A549 treated with AZD9567 at 1 μM for 4 hours (cell line): ENCODE results near the gene RASL10B. TPM values are rescaled to one million over a fixed set of nuclear protein-coding genes. Genes with fewer than 3 reads are reported as not detected.

Experiments used
- total RNA-seq: library from RNA; stranded (reverse); fragments of 200-300 nt; extraction: Qiagen RNA extraction; gene quantifications from 5 replicates; pipeline ENCODE4 v1.2.3, GENCODE V29; 2022; ENCODE audit not compliant: insufficient read depth

The RASL10B gene
- total RNA-seq: 0.08 to 0.15 TPM (median 0.11 TPM) in 4 of 5 replicates, not detected in the other

DNA sequence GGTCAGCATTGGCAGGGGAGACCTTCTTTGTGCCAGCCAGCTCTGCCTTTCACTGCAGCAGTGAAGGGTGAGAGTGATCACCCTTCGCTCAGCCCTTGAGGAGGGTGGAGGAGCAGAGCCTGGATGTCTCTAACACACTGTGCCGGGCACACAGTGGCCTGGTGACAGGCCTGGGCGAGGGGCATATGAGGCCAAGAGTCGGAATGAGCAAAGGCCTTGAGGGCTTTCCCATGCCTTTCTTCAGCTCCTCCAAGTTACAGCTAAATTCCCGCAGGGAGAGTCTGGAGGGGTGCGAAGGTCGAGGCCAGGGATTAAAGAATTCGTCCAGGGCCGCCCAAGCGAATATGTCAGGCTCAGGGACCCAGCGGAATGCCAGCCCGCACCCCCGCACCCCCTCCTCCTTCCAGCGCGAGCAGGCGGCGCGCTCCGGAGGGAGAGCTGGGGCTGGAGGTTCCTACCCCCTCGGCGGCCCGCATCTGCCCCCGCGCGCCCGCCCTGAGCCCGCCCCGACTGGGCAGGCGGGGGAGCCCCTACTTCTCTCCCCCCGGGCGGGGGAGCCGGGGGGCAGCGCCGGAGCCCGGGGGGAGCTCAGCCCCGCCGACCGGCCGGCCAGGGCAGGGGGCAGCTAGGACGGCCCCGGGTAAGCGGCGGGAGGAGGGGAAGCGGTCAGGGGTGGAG is at the start of gene RASL10B:
RASL10B (plus strand) TSS at position 401 of the 678 bp plus-strand sequence. CDS start 3,546 bp downstream, outside the sequence.

GRCh38 chr17:35752945-35753764 is 21.7 kb downstream of the RASL10B start, which contains the start of gene GAS2L2:
Gene GAS2L2 (minus strand): TSS chr17:35753239. CDS start chr17:35752850, 389 bp downstream.

GRCh38 chr17:35760587-35760986 is 29.1 kb downstream of the RASL10B start, which contains the start of gene C17orf50:
Gene C17orf50 (plus strand): TSS chr17:35760887. CDS start chr17:35760942, 55 bp downstream.

Other genes starting within 250 kb of the RASL10B start
- gene SLFN12L, start 194.0 kb upstream of the RASL10B start, total RNA-seq: 0.26 TPM in 1 of 5 replicates, not detected in the others
- gene SLFN14, start 170.8 kb upstream of the RASL10B start, total RNA-seq: not detected in 5 replicates
- 6.9 to 11.1 TPM (median 8.4 TPM) in 5 replicates for gene PEX12, start 153.1 kb upstream of the RASL10B start, total RNA-seq
- gene AP2B1, start 144.3 kb upstream of the RASL10B start, total RNA-seq: 121 to 158 TPM (median 130 TPM) in 5 replicates
- 0.05 to 0.07 TPM (median 0.06 TPM) in 4 of 5 replicates, not detected in the other for gene GAS2L2, start 21.6 kb downstream of the RASL10B start, total RNA-seq
- 0.28 to 0.37 TPM (median 0.32 TPM) in 4 of 5 replicates, not detected in the other for gene C17orf50, start 29.2 kb downstream of the RASL10B start, total RNA-seq
- gene MMP28, start 64.0 kb downstream of the RASL10B start, total RNA-seq: 3.4 to 8.2 TPM (median 6.4 TPM) in 5 replicates
- gene TAF15, start 77.8 kb downstream of the RASL10B start, total RNA-seq: 210 to 224 TPM (median 222 TPM) in 5 replicates
- gene HEATR9, start 137.3 kb downstream of the RASL10B start, total RNA-seq: not detected in 5 replicates
- gene CCL5, start 148.7 kb downstream of the RASL10B start, total RNA-seq: 0.88 to 5.0 TPM (median 1.3 TPM) in 5 replicates
- 1.9 to 4.7 TPM (median 2.9 TPM) in 5 replicates for gene RDM1, start 199.1 kb downstream of the RASL10B start, total RNA-seq
- not detected in 5 replicates for gene LYZL6, start 212.1 kb downstream of the RASL10B start, total RNA-seq
- not detected in 5 replicates for gene CCL16, start 249.9 kb downstream of the RASL10B start, total RNA-seq